ENCODE measurements around the gene SLC2A1.

SLC2A1 gene

DNA sequence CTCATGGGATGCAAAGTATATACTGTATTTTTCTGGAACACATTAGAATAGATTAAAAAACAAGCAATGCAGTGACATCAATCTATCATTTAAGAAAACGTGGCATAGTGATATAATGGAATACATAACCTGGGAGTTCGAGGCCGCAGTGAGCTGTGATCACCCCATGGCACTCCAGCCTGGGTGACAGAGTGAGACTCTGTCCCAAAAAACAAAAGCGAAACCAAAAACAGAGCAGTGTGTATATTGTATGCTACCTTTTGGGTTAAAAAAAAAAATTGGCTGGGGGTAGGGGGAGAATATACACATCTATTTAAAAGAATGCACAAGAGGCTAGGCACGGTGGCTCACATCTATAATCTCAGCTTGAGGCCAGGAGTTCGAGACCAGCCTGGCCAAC is 13.5 kb downstream of the SLC2A1 start:
- Histone ChIP-seq H3K4me1 (ENCODE audit: control insufficient read depth in 1 of 2, insufficient read depth in 2 of 2, low read length in 2 of 2) (peaks cover 35 to 40% of the 10 kb centered on the region in 2 donors), H3K27ac (ENCODE audit: low read length) (no peak overlapping the region)

GRCh38 chr1:42944246-42944928 is 14.3 kb downstream of the SLC2A1 start:
- Histone ChIP-seq H3K27me3 (ENCODE audit: low read depth, low read length) (no peaks in the 10 kb centered on the region), H3K9me3 (ENCODE audit: control insufficient read depth in 1 of 2, low read length in 2 of 2) (no peaks in the 10 kb centered on the region), H3K4me3 (ENCODE audit: low read depth in 1 of 2, low read length in 2 of 2) (no peak overlapping the region), H3K4me1 (ENCODE audit: control insufficient read depth in 1 of 2, insufficient read depth in 2 of 2, low read length in 2 of 2) (peaks cover 35 to 40% of the 10 kb centered on the region in 2 donors), H3K36me3 (ENCODE audit: control insufficient read depth in 1 of 2, insufficient read depth in 2 of 2, low read length in 2 of 2) (peaks cover 0 to 20% of the 10 kb centered on the region in 2 donors), H3K27ac (ENCODE audit: low read length) (peak overlapping the region; percentile 52)

More for the DNA sequence above, 13.5 kb downstream of the SLC2A1 start:
- no peak overlapping the region for H3K4me3 ChIP-seq (ENCODE audit: low read depth in 1 of 2, low read length in 2 of 2)
- H3K27me3 ChIP-seq (ENCODE audit: low read depth, low read length) = no peaks in the 10 kb centered on the region
- peaks cover 0 to 20% of the 10 kb centered on the region in 2 donors for H3K36me3 ChIP-seq (ENCODE audit: control insufficient read depth in 1 of 2, insufficient read depth in 2 of 2, low read length in 2 of 2)
- no peaks in the 10 kb centered on the region for H3K9me3 ChIP-seq (ENCODE audit: control insufficient read depth in 1 of 2, low read length in 2 of 2)

DNA sequence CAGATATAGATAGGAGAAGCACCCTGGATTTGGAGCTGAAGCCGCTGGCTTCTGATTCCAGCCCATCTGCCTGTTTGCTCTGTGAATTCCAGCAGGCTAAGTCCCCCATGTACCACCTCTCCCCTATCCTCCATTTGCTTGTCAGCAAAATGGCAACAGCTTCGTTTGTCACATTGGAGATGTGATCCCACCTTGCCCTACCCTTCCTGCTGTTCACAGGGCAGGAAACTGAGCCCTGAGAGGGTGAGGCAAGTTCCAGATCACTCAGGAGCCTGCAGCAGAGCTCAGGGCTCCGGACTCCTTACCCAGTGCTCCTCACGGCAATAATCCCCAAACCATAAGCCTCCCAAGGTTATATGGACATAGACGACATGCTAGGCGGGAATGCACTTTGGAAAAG is 14.9 kb downstream of the SLC2A1 start:
- no peak overlapping the region for H3K4me3 ChIP-seq (ENCODE audit: low read depth in 1 of 2, low read length in 2 of 2)
- no peaks in the 10 kb centered on the region for H3K27me3 ChIP-seq (ENCODE audit: low read depth, low read length)
- H3K9me3 ChIP-seq (ENCODE audit: control insufficient read depth in 1 of 2, low read length in 2 of 2) = no peaks in the 10 kb centered on the region
- peak overlapping the region; percentile 52 for H3K27ac ChIP-seq (ENCODE audit: low read length)
- H3K36me3 ChIP-seq (ENCODE audit: control insufficient read depth in 1 of 2, insufficient read depth in 2 of 2, low read length in 2 of 2) = peaks cover 0 to 20% of the 10 kb centered on the region in 2 donors
- H3K4me1 ChIP-seq (ENCODE audit: control insufficient read depth in 1 of 2, insufficient read depth in 2 of 2, low read length in 2 of 2) = peaks cover 35 to 46% of the 10 kb centered on the region in 2 donors

GRCh38 chr1:42943166-42943565 is 15.5 kb downstream of the SLC2A1 start:
- no peaks in the 10 kb centered on the region for H3K27me3 ChIP-seq (ENCODE audit: low read depth, low read length)
- peaks cover 35 to 49% of the 10 kb centered on the region in 2 donors for H3K4me1 ChIP-seq (ENCODE audit: control insufficient read depth in 1 of 2, insufficient read depth in 2 of 2, low read length in 2 of 2)
- H3K9me3 ChIP-seq (ENCODE audit: control insufficient read depth in 1 of 2, low read length in 2 of 2) = no peaks in the 10 kb centered on the region
- peak overlapping the region; percentile 52 for H3K27ac ChIP-seq (ENCODE audit: low read length)
- H3K36me3 ChIP-seq (ENCODE audit: control insufficient read depth in 1 of 2, insufficient read depth in 2 of 2, low read length in 2 of 2) = peaks cover 0 to 20% of the 10 kb centered on the region in 2 donors
- no peak overlapping the region for H3K4me3 ChIP-seq (ENCODE audit: low read depth in 1 of 2, low read length in 2 of 2)

DNA sequence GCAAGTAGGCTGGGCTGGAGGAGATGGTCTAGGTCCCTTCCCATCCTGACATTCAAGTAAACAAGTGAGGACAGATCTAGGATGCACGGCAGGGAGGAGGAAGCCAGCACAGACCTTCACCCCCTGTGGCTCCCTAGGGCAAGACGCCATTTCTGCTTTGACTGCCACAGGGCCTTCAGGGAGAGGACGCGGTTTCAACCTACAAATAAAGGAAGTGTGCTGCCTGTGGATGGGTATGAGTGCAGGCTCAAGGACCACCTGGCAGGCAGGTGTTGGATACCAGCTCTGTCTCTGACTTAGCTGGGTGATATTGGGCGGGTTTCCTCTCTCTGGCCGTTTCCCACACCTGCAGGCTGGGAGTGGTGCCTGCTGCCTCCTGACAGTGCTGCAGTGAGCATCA is 16.2 kb downstream of the SLC2A1 start:
- H3K4me1 ChIP-seq (ENCODE audit: control insufficient read depth in 1 of 2, insufficient read depth in 2 of 2, low read length in 2 of 2) = peaks cover 35 to 52% of the 10 kb centered on the region in 2 donors
- peaks cover 0 to 20% of the 10 kb centered on the region in 2 donors for H3K36me3 ChIP-seq (ENCODE audit: control insufficient read depth in 1 of 2, insufficient read depth in 2 of 2, low read length in 2 of 2)
- H3K27me3 ChIP-seq (ENCODE audit: low read depth, low read length) = no peaks in the 10 kb centered on the region
- H3K9me3 ChIP-seq (ENCODE audit: control insufficient read depth in 1 of 2, low read length in 2 of 2) = no peaks in the 10 kb centered on the region
- no peak overlapping the region for H3K4me3 ChIP-seq (ENCODE audit: low read depth in 1 of 2, low read length in 2 of 2)
- H3K27ac ChIP-seq (ENCODE audit: low read length) = peak overlapping the region; percentile 35

DNA sequence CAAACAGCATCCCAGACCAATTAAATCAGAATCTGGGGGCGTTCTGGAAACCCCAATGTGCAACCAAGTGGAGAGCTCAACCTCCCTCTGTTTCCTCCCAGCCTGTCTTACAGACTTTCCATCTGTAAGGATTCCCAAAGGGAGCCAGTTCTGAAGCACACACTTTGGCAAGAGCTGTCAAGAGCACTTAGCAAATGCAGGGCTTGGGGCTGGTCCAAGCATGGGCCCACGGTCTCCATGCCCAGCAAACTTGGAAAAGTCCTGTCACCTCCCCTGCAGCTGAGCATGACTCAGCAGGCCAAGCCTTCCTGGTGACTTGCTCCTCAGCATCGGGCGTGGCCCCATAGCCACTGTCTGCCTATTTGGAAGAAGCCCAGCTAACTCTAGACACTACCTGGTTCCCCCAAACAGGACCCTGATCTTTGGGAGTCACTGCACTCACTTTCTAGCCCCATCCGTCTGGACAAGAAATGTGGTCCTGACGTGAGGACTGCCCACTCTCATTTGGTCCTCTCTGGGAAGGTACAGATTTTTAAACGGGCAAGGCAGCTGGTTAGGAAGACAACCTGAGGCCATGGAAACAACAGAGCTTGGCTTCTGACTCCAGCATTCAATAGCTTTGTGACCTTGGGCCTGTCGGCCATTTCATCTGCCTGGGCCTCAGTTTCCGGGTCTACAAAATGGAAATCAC is 16.9 kb downstream of the SLC2A1 start:
- Histone ChIP-seq H3K4me1 (ENCODE audit: control insufficient read depth in 1 of 2, insufficient read depth in 2 of 2, low read length in 2 of 2) (peaks cover 35 to 58% of the 10 kb centered on the region in 2 donors), H3K36me3 (ENCODE audit: control insufficient read depth in 1 of 2, insufficient read depth in 2 of 2, low read length in 2 of 2) (peaks cover 2 to 20% of the 10 kb centered on the region in 2 donors), H3K4me3 (ENCODE audit: low read depth in 1 of 2, low read length in 2 of 2) (no peak overlapping the region), H3K9me3 (ENCODE audit: control insufficient read depth in 1 of 2, low read length in 2 of 2) (no peaks in the 10 kb centered on the region), H3K27ac (ENCODE audit: low read length) (peak overlapping the region; percentile 35), H3K27me3 (ENCODE audit: low read depth, low read length) (no peaks in the 10 kb centered on the region)

- no peak overlapping the region for H3K4me3 ChIP-seq (ENCODE audit: low read depth in 1 of 2, low read length in 2 of 2)
- H3K4me1 ChIP-seq (ENCODE audit: control insufficient read depth in 1 of 2, insufficient read depth in 2 of 2, low read length in 2 of 2) = peaks cover 37 to 65% of the 10 kb centered on the region in 2 donors
- H3K9me3 ChIP-seq (ENCODE audit: control insufficient read depth in 1 of 2, low read length in 2 of 2) = no peaks in the 10 kb centered on the region
- H3K27me3 ChIP-seq (ENCODE audit: low read depth, low read length) = no peaks in the 10 kb centered on the region
- peak overlapping the region; percentile 8 for H3K27ac ChIP-seq (ENCODE audit: low read length)
- H3K36me3 ChIP-seq (ENCODE audit: control insufficient read depth in 1 of 2, insufficient read depth in 2 of 2, low read length in 2 of 2) = peaks cover 2 to 20% of the 10 kb centered on the region in 2 donors
Observed at GRCh38 chr1:42940851-42941639, 17.6 kb downstream of the SLC2A1 start.

GRCh38 chr1:42938645-42939615 is 19.7 kb downstream of the SLC2A1 start:
- H3K4me3 ChIP-seq (ENCODE audit: low read depth in 1 of 2, low read length in 2 of 2) = no peak overlapping the region
- no peaks in the 10 kb centered on the region for H3K9me3 ChIP-seq (ENCODE audit: control insufficient read depth in 1 of 2, low read length in 2 of 2)
- no peaks in the 10 kb centered on the region for H3K27me3 ChIP-seq (ENCODE audit: low read depth, low read length)
- H3K4me1 ChIP-seq (ENCODE audit: control insufficient read depth in 1 of 2, insufficient read depth in 2 of 2, low read length in 2 of 2) = peaks cover 32 to 58% of the 10 kb centered on the region in 2 donors
- H3K27ac ChIP-seq (ENCODE audit: low read length) = no peak overlapping the region
- H3K36me3 ChIP-seq (ENCODE audit: control insufficient read depth in 1 of 2, insufficient read depth in 2 of 2, low read length in 2 of 2) = peaks cover 2 to 20% of the 10 kb centered on the region in 2 donors

DNA sequence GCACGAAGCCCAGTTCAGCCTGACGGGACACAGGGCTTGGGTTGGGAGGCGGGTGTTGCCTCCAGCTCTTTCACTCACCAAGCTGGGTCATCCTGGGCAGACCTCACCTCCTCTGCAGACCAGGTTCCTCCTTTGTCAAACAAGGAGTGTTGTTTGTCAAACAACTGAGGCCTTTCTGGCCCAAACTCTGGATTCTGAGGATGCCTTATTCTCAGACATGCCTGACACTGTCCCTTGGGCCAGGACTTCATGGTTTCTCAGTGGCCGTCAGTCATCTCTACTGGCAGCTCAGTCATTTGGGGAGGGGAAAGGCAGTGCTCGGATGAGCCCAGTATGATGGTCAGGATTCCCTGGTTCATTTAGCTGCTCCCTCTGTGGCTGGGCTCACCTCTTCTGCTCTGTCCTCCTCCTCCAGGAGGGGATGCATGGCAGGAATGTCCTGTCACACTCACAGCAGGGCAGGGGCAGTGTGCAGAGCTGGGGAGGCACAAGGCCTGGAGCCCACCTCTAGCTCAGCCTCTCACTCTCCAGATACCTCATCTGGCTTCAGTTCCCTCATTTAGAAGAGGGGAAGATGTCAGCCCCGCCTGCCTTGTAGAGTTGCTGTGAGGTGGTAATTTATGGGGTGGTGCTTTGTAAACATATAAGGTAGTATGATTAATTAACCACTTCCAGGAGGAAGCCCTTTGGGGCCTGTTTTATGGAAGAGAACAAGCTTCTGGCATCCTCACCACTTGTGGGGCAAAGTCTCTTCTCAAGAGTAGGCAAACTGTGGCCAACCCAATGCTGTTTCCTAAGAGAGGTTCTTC is 20.6 kb downstream of the SLC2A1 start:
- Histone ChIP-seq H3K9me3 (ENCODE audit: control insufficient read depth in 1 of 2, low read length in 2 of 2) (no peaks in the 10 kb centered on the region), H3K4me3 (ENCODE audit: low read depth in 1 of 2, low read length in 2 of 2) (no peak overlapping the region), H3K36me3 (ENCODE audit: control insufficient read depth in 1 of 2, insufficient read depth in 2 of 2, low read length in 2 of 2) (peaks cover 2 to 19% of the 10 kb centered on the region in 2 donors), H3K27ac (ENCODE audit: low read length) (no peak overlapping the region), H3K4me1 (ENCODE audit: control insufficient read depth in 1 of 2, insufficient read depth in 2 of 2, low read length in 2 of 2) (peaks cover 23 to 50% of the 10 kb centered on the region in 2 donors), H3K27me3 (ENCODE audit: low read depth, low read length) (no peaks in the 10 kb centered on the region)

DNA sequence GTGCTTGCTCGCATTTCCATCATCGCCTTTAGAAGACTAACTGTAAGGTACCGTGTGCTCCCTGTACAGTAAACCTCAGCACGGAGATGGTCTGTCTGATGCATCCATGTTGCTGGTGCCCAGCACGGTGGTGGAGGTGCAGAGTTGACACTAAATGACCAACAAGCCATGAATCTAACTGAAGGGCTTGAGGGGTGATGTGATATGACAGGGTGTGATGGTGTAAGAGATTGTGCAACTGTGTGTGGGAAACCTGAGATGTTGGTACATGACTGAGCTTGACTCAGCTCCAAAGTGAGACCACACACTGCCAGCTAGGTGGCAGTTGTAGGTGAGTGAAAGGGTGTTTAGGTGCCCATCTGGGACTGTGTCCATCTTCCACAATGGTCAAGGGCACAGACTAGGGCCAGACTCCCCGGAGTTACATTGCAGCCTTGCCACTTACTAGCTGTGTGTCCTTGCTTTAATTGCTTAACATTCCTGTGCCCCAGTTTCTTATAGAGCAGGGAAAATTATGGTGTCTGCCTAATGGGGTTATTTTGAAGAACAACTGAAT is 21.4 kb downstream of the SLC2A1 start:
- no peaks in the 10 kb centered on the region for H3K9me3 ChIP-seq (ENCODE audit: control insufficient read depth in 1 of 2, low read length in 2 of 2)
- H3K4me1 ChIP-seq (ENCODE audit: control insufficient read depth in 1 of 2, insufficient read depth in 2 of 2, low read length in 2 of 2) = peaks cover 16 to 46% of the 10 kb centered on the region in 2 donors
- no peaks in the 10 kb centered on the region for H3K27me3 ChIP-seq (ENCODE audit: low read depth, low read length)
- H3K36me3 ChIP-seq (ENCODE audit: control insufficient read depth in 1 of 2, insufficient read depth in 2 of 2, low read length in 2 of 2) = peaks cover 2 to 11% of the 10 kb centered on the region in 2 donors
- no peak overlapping the region for H3K4me3 ChIP-seq (ENCODE audit: low read depth in 1 of 2, low read length in 2 of 2)
- peak overlapping the region; percentile 39 for H3K27ac ChIP-seq (ENCODE audit: low read length)

Data from muscle layer of duodenum (tissue), 2 donors.